ENCODE results near the gene VOPP1. TPM values are rescaled to one million over a fixed set of nuclear protein-coding genes. Genes with fewer than 3 reads are reported as not detected.

The VOPP1 gene
- total RNA-seq, 1 donor from 2014 or later: 68.2 TPM

DNA sequence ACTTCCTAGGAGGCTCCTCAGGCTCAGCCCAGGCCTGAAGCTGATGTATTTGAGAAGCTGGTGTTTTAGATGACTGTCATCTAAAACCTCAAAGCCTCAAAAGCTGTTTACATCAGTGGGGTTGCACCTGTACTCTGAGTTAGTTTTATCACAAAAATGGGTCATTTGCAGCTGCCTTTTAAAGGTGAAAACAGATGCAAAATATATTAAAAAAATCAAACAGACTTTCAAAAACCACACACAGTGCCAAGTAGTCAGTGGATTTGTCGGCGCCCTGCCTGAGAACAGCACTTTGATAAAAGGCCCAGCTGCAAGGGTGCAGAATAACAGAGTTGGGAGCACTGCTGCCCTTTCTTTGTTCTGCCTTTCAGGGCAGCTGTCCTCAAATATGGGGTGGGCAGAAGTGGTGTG is 103.0 kb downstream of the VOPP1 start:
- DNase-seq (ENCODE audit: low spot score): no peak

DNA sequence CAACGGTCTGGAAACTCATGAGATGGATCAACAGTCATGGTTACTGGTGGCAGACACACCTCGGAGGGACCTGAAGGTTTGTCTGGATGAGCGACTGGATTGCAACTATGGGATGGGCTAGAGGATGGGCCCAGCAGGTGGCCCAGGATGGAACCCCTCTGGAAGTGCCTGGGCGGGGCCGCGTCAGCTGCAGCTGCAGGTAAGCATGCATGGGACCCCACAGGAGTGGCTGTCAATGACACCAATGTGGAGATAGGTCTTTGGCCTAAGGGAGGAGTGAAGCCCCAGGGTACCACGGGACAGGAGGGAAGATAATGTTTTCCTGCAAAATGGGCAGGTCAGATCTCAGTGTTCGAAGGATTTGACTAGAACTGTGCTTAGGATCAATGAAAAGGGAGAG is 103.8 kb downstream of the VOPP1 start:
- no peak for DNase-seq (ENCODE audit: low spot score)

DNA sequence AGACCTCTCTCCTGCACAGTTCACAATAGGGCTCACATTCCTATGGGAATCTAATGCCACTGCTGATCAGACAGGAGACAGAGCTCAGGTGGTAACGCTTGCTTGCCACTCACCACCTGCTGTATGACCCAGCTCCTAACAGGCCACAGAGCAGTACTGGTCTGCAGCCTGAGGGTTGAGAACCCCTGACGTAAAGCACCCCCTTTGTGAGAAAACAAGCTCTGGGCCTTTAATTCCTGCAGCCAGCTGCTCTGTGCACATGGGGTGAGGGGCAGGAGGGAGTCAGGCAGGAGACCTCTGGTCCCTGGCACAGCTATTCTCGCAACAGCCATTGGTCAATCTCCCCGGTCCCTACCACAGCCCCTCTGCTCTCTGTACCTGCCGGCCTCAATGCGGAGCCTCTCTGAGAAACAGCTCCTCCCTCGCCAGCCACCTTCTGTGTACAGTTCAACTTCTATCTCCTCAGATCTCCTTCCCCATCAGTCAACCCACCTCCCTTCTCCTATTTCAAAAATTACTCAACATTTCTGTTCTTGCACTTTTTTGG is 105.2 kb downstream of the VOPP1 start:
- DNase-seq (ENCODE audit: low spot score): no peak

DNA sequence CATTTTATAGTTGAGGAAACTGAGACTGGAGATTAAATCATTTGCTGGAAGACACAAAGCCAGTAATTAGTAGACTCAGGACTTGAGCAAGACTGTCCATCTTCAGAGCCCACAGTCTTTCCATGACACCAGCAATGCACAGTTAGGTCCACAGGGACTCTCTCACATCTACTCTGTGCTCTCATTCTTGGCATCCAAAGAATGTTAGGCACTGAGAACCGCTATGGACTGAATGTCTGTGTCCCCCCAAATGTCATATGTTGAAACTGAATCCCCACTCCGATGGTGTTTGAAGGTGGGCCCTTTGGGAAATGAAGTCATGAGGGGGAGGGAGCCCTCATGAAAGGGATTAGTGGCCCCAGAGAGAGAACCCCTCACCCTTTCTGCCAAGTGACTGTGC is 106.6 kb downstream of the VOPP1 start:
- DNase-seq (ENCODE audit: low spot score): no peak

- DNase-seq (ENCODE audit: low spot score): no peak
Measured at GRCh38 chr7:55464422-55464821, 107.9 kb downstream of the VOPP1 start.

GRCh38 chr7:55463686-55464262 is 108.5 kb downstream of the VOPP1 start:
- no peak for DNase-seq (ENCODE audit: low spot score)

DNA sequence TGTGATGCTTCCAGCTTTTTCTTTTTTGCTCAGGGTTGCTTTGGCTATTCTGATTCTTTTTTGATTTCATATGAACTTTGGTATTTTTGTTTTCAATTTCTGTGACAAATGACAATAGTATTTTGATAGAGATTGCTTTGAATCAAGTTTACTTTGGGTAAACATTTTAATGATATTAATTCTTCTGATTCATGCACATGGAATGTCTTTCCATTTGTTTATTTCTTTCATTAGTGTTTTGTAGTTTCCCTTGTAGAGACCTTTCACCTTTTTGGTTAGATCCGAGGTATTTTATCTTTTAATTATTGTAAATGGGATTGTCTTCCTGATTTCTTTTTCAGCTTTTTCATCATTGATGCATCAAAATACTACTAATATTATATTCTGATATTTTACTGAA is 114.0 kb downstream of the VOPP1 start:
- no peak for DNase-seq (ENCODE audit: low spot score)

GRCh38 chr7:55457801-55458200 is 114.5 kb downstream of the VOPP1 start:
- DNase-seq (ENCODE audit: low spot score): no peak

DNA sequence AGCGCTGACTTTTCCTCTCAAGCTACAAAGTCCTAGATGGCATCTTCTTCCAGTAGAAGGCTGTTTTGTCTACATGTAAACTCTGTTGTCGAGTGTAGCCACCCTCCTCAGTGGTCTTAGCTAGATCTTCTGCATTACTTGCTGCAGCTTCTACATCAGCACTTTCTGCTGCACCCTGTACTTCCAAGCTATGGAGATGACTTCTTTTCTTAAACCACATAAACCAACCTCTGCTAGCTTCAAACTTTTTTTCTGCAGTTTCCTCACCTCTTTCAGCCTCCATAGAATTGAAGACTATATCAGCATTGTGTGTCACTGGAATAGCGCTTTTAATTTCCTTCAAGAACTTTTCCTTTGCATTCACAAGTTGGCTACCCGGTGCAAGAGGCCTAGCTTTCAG is 119.3 kb downstream of the VOPP1 start:
- DNase-seq (ENCODE audit: low spot score): no peak

DNA sequence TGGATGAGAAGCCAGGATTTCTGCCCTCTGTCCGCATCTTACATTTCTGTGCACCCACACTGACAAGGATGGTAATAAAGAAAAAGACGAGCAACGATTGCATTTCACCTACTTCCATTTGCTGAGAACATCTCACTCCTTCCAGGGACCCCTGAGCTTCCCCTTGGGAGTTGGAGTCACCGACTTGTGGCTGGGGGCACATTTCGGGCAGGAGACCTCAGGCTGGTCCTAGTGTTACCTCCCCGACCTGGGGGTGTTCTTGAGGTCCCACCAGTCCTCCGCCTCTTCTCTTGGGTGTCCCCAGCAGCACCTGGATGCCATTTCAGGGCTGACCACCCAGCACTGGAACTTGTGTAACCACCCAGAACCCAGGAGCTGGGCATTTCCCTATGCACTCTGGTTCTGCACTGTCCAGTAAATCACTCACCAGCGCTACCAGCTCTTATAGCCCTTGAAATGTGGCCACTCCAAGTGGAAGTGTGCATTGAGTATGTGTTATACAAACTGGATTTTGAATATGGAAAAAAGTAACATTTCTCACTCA is 122.2 kb downstream of the VOPP1 start:
- DNase-seq (ENCODE audit: low spot score): no peak

DNA sequence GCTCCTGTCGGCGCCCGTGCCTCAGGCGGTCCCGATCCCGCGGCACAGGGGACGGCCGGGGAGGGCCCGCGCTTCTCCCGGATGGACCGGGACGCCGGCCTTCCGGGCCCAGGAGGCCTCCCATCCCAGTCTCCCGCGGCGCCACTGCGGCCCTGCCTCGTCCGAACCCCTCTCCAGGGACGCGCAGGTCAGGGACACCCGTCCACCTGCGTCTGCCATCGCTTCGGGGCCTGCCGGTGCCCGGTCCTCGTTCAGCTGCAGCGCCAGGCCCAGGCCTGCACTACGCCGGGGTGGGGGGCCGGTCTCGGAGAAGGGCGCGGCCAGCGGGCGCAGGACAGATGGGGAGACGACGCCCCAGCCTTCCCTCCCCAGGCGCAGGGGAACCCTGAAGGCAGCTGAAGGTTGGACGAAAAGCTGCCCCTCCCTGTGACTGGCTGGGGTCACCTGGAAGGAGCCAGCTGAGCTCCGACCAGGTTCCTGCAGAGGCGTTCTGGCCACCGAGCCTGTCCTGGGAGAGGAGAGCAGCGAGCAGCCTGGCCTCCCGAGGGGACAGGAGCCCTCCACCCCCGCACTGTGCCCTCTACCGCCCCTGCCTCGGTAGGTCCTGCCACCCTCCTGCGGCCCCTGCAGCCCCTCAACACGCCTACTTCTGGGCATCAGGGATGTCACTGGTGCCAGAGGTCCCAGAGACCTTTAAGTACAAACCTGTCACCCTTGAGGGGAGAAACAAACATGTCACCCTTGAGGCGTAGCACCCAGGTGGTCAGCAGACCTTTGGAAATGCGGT is 122.9 kb downstream of the VOPP1 start:
- no peak for DNase-seq (ENCODE audit: low spot score)

GRCh38 chr7:55448526-55448925 is 123.8 kb downstream of the VOPP1 start:
- no peak for DNase-seq (ENCODE audit: low spot score)

GRCh38 chr7:55444786-55445185 is 127.5 kb downstream of the VOPP1 start:
- no peak for DNase-seq (ENCODE audit: low spot score)

GRCh38 chr7:55441774-55442522 is 130.4 kb downstream of the VOPP1 start:
- no peak for DNase-seq (ENCODE audit: low spot score)

DNA sequence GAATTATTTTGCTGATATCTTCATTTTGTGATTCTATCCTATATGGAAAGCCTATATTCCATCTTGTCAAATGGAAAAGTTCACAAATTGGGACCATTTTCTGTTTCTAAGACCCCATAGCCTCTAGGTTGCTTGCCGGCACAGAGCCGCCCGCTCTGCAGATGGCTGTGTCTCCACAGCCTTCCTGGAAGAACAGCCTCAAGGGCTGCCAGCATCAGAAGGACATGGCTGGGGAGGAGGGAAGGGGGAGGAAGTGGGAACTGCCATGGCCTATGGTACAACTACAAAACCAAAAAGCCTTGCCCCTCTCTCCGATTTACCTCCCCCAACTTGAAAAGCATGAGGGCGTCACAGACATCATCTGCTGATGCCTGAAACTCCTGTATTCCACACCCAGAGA is 131.3 kb downstream of the VOPP1 start:
- no peak for DNase-seq (ENCODE audit: low spot score)

DNA sequence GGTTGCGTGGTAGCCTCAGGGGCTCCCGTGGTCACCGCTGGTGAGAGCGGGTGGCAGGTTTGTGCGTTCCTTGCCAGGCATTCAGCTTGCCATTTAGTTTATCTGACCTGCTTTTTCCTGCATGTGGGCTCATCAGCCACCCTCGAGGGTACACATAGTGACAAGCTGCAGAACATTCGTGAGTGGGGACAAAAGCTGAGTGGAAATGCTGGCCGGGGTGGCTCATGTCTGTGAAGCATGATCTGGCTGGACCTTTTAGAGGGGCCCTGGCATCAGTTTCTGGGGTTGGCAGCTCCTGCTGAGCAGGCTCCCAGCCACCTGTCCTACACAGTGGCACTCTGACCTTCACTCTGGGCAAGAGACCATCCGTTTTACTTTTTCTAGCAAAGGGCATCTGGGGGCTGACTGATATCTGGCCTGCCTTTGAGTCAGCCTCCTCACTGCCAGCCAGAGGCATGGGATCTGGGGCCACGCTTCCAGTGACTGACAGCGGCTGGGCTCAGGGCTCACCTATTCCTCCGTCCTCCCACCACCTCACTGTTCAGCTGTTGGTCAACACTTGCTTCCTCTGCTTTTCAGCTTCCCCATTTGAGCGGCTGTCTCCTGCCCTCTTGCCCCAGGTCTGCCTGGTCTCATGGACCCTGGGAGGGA is 132.1 kb downstream of the VOPP1 start:
- DNase-seq (ENCODE audit: low spot score): no peak

DNA sequence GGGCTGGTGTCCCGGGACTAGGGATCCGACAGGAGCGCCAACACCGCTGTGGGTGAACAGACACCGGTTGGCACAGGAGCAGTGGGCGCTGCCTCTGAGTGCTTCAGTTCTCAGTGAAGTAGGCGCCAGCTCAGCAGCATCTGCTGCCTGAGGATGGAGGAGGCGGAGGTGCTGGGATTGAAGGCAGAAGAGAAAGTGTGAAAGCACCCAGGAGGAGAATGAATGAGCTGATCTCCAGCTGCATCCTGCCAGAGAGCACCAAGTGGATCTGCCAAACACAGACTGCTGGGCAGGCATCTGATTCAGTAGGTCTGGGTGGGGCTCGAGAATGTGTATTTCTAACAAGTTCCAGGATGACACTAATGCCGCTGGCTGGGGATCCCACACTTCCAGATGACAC is 132.7 kb downstream of the VOPP1 start:
- DNase-seq (ENCODE audit: low spot score): no peak

DNA sequence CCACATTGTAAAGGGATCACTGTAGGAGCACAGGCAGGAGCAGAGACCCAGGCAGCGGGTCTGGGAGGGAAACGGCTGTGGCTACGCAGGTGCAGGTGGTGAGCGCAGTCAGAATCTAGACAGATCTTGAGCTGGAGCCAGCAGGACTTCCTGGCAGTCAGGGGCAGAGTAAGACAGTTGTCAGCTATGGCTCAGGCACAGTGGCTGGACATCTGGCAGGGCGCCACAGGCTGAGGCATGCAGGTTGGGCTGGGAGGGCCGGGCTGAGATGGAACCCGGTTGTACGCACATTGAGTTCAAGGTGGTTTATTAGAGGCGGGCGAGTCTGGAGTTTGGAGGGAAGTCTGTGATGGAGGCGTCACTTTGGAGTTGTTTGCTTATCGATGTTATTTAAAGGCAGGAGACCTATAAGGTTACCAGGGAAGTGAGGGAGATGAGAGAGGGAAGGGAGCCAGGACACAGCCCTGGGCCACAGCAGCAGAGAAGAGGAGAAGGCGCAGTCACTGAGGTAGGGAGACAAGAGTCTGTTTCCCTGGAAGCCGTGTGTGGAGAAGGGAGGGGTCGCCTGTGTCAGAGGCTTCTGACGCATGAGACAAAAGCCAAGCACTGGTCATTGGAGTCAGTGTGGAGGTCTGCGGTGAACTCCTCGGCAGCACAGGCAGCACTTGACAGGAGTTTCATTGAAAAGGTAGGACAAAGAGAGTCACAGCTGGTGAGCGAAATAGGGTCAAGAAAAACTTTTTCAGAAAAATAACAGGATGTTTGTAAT is 133.4 kb downstream of the VOPP1 start:
- DNase-seq (ENCODE audit: low spot score): no peak

DNA sequence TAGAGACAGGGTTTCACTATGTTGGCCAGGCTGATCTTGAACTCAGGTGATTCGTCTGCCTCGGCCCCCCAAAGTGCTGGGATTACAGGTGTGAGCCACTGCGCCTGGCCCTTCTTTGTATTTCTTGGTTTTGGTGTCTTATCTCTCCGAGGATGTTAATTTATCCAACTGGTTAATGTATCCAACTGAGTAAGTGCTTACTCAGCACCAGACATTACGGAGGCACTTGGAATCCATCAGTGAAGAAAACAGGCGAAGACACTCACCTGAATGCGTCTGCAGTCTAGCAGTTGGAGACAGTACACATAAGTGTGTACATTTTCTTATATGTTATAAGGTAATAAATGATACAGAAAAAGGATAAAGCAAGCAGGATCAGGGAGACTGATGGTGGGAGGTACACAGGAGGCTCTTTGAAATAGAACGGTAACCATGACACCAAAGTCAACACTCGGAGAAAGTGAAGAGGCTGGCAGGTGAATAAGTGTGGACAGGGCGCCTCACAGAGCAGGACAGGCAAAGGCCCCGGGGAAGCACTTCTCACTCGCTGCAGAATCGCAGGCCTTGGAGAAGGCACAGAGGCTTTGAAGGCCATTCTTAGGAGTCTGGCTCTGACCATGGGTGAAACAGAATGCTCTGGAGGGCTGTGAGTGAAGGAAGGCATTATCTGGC is 134.1 kb downstream of the VOPP1 start:
- no peak for DNase-seq (ENCODE audit: low spot score)

- DNase-seq (ENCODE audit: low spot score): no peak
Measured at GRCh38 chr7:55437375-55437774, 134.9 kb downstream of the VOPP1 start.

DNA sequence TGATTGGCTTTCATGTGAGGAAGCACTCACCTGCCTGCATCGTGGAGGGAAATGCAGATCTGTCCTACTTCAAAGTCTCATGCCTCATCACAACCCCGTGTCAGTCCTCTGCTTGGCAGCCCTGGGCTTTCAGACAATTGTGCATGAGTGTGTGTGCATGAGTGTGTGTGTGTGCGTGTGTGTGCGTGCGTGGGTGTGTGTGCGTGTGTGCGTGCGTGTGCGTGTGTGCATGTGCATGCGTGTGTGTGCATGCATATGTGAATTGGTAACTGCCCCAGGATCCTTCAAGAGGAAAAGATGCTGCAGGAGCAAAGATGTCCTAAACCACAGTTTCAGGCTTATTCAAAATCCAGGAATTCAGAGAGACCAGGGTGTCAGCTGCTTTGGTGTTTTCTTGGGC is 135.8 kb downstream of the VOPP1 start:
- no peak for DNase-seq (ENCODE audit: low spot score)
